Measurements from ENCODE around the gene SHISAL2A. TPM values are rescaled to one million over a fixed set of nuclear protein-coding genes. Genes with fewer than 3 reads are reported as not detected.

Gene SHISAL2A
- polyA plus RNA-seq, 6 donors from 2014 or later = 7.4 to 19.6 (median 15.7) TPM

Other genes starting within 250 kb of the SHISAL2A start
- gene ORC1, start 228.7 kb upstream of the SHISAL2A start, polyA plus RNA-seq (ENCODE audit: low read depth in 6 of 6) = not detected
- 10 to 100 TPM; 22.3 to 39.5 (median 31.2) TPM for gene PRPF38A, start 228.6 kb upstream of the SHISAL2A start, polyA plus RNA-seq (ENCODE audit: low read depth in 6 of 6)
- gene TUT4, start 80.1 kb upstream of the SHISAL2A start, polyA plus RNA-seq (ENCODE audit: low read depth in 6 of 6) = 10 to 100 TPM; 35.7 to 47.9 (median 38.8) TPM
- 10 to 100 TPM; 22.2 to 49.8 (median 34.8) TPM for gene GPX7, start 30.8 kb upstream of the SHISAL2A start, polyA plus RNA-seq (ENCODE audit: low read depth in 6 of 6)
- gene COA7, start 65.2 kb downstream of the SHISAL2A start, polyA plus RNA-seq (ENCODE audit: low read depth in 6 of 6) = 1 to 10 TPM; 1.3 to 2.3 (median 1.8) TPM
- 10 to 100 TPM in 5 of 6 donors, 1 to 10 TPM in 1; 6.8 to 14.2 (median 12.9) TPM for gene ZYG11B, start 93.3 kb downstream of the SHISAL2A start, polyA plus RNA-seq (ENCODE audit: low read depth in 6 of 6)
- gene ZYG11A, start 209.6 kb downstream of the SHISAL2A start, polyA plus RNA-seq (ENCODE audit: low read depth in 6 of 6) = not detected